Measurements from ENCODE around the gene STAG1.

DNA sequence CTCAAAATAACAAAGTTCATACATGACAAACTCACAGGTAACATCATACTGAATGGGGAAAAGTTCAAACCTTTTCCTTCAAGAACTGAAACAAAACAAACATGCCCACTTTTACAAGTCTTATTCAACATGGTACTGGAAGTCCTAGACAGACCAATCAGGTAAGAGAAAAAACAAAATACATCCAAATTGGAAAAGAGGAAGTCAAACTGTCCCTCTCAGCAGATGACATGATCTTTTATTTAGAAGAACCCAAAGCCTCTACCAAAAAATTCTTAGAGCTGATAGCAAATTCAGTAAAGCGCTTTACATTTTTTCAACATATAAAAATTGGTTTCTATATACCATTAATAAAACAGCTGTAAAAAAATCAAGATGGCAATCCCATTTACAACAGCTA is 219.4 kb downstream of the STAG1 start:
- TF ChIP-seq, protein P1, sequence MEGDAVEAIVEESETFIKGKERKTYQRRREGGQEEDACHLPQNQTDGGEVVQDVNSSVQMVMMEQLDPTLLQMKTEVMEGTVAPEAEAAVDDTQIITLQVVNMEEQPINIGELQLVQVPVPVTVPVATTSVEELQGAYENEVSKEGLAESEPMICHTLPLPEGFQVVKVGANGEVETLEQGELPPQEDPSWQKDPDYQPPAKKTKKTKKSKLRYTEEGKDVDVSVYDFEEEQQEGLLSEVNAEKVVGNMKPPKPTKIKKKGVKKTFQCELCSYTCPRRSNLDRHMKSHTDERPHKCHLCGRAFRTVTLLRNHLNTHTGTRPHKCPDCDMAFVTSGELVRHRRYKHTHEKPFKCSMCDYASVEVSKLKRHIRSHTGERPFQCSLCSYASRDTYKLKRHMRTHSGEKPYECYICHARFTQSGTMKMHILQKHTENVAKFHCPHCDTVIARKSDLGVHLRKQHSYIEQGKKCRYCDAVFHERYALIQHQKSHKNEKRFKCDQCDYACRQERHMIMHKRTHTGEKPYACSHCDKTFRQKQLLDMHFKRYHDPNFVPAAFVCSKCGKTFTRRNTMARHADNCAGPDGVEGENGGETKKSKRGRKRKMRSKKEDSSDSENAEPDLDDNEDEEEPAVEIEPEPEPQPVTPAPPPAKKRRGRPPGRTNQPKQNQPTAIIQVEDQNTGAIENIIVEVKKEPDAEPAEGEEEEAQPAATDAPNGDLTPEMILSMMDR (IDR thresholded peaks at IDR 0.05; ENCODE audit: poor library complexity): no peak
- no peak for TF ChIP-seq EZH2phosphoT487 (IDR thresholded peaks at IDR 0.05; ENCODE audit: low read depth, severe bottlenecking, unreplicated experiment)

All from hepatocyte (in vitro differentiated cells).